Nephron (organoid): ENCODE measurements around the gene NDUFA1.
"Not testable (repeated sequence)": the region's sequence is repeated elsewhere in the genome, so short reads cannot be mapped to it uniquely, and the experiment has no call there.

Experiments
- H3K27ac Mint-ChIP-seq, 3 experiments: 2 replicates each; pipeline ENCODE4 v1.8.0; 2020; ENCODE audit warnings: mixed read lengths in 3 of 3, mild to moderate bottlenecking in 2 of 3, moderate library complexity in 1 of 3
- H3K27me3 Mint-ChIP-seq: 2 replicates; pipeline ENCODE4 v1.8.0; 2021; ENCODE audit warnings: low read depth, mild to moderate bottlenecking, moderate library complexity, mixed read lengths
- H3K36me3 Mint-ChIP-seq: 2 replicates; pipeline ENCODE4 v1.8.0; 2020; ENCODE audit warnings: low read depth, mixed read lengths
- H3K4me1 Mint-ChIP-seq: 2 replicates; pipeline ENCODE4 v1.8.0; 2020; ENCODE audit warnings: mixed read lengths
- H3K4me3 Mint-ChIP-seq, 3 experiments: 2 replicates each; pipeline ENCODE4 v1.8.0; 2020; ENCODE audit warnings: mild to moderate bottlenecking in 3 of 3, mixed read lengths in 3 of 3, moderate library complexity in 2 of 3
- H3K9me3 Mint-ChIP-seq: 2 replicates; pipeline ENCODE4 v1.8.0; 2020; ENCODE audit warnings: mixed read lengths
- TF ChIP-seq, protein P1 (sequence below), 3 experiments: fragments of 200-600 bp; sonication (generic); IDR thresholded peaks; one replicate each; pipeline ENCODE4 v1.5.0; 2021; ENCODE audit warnings: antibody characterized with exemption in 3 of 3; ENCODE audit not compliant: unreplicated experiment in 3 of 3

The NDUFA1 gene

DNA sequence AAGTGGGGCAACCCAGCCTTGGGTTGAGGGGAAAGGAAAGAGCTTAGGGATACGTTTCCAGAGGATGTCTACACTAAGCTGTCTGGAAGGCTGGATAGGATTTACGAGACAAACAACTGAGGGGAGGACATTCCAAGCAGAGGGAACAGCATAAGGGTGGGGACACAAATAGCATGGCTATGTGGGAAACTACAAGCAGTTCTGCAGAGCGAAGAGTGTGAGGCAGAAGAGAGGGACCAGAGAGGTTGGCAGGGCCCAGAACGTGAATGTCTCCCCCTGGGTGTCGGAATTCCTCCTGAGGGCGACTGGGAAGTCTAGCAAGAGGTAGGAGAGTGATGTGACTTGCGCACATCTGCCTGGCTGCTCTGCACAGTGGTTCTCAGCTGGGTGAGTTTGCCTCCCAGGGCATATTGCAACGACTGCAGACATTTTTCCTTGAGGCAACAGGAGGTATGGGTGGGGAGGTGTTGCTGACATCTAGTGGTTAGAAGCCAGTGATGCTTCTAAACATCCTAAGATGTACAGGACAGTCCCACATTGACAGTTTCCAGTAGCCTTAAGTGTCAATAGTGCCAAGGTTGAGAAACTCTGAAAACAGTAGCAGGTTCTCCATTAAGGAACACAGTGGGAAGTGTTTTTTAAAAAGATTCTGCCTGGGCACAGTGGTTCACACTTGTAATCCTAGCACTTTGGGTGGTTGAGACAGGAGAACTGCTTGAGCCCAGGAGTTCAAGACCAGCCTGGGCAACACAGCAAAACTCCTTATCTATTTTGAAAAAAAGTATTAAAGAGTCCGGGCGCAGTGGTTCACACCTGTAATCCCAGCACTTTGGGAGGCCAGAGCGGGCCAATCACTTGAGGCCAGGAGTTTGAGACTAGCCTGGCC lies 9.2 kb downstream of the NDUFA1 start:
- Mint-ChIP-seq H3K36me3 (peaks cover 8% of the 10 kb centered on the region), H3K4me3 (no peak overlapping the region), H3K9me3 (peaks cover 4% of the 10 kb centered on the region), H3K27me3 (no peaks in the 10 kb centered on the region), H3K27ac (no peak overlapping the region), H3K4me1 (no peaks in the 10 kb centered on the region)
- TF ChIP-seq, protein P1, sequence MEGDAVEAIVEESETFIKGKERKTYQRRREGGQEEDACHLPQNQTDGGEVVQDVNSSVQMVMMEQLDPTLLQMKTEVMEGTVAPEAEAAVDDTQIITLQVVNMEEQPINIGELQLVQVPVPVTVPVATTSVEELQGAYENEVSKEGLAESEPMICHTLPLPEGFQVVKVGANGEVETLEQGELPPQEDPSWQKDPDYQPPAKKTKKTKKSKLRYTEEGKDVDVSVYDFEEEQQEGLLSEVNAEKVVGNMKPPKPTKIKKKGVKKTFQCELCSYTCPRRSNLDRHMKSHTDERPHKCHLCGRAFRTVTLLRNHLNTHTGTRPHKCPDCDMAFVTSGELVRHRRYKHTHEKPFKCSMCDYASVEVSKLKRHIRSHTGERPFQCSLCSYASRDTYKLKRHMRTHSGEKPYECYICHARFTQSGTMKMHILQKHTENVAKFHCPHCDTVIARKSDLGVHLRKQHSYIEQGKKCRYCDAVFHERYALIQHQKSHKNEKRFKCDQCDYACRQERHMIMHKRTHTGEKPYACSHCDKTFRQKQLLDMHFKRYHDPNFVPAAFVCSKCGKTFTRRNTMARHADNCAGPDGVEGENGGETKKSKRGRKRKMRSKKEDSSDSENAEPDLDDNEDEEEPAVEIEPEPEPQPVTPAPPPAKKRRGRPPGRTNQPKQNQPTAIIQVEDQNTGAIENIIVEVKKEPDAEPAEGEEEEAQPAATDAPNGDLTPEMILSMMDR (IDR thresholded peaks at IDR 0.05; ENCODE audit: unreplicated experiment in 3 of 3) = peak; percentile 48 to 53 (median 50)

- TF ChIP-seq, protein P1 (IDR thresholded peaks at IDR 0.05; ENCODE audit: unreplicated experiment in 3 of 3) = no peak
- no peaks in the 10 kb centered on the region for H3K27me3 Mint-ChIP-seq
- H3K27ac Mint-ChIP-seq = no peak overlapping the region
- no peaks in the 10 kb centered on the region for H3K4me1 Mint-ChIP-seq
- peaks cover 4% of the 10 kb centered on the region for H3K9me3 Mint-ChIP-seq
- H3K36me3 Mint-ChIP-seq = no peaks in the 10 kb centered on the region
- H3K4me3 Mint-ChIP-seq = no peak overlapping the region
Measured at GRCh38 chrX:119885554-119886428, 14.2 kb downstream of the NDUFA1 start.

DNA sequence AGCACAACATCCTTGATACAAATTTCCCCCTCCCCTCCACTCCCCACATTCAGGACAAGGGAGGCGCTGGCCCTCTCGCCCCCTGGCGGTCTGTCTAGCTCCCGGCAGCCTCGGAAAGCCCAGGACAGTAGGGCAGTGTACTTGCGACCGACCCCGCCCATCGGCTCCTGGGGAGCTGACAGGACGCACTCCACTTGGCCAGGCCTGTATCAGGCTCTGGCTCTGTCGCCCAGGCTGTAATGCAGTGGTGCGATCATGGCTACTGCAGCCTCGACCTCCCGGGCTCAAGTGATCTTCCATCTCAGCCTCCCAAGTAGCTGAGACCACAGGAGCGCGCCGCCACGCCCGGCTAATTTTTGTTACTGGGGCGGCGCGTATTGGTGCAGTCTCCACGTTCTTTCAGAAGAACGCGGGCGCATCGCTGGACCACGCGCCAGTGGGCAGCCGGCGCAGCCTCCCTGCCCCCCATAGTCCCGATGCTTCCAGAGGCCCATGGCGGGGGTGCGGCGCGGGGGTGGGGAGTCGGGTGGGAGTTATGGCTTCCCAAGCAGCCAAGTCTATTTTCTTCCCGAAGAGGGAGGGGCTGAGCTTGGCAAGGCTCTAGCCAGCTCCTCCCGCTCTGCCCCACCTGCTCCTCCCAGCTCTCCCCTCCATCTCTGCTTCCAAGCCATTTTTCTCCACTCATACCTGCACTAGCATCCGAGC lies 16.2 kb downstream of the NDUFA1 start:
- no peaks in the 10 kb centered on the region for H3K36me3 Mint-ChIP-seq
- H3K4me1 Mint-ChIP-seq = no peaks in the 10 kb centered on the region
- H3K27ac Mint-ChIP-seq = no peak overlapping the region
- H3K4me3 Mint-ChIP-seq = peak overlapping the region; percentile 67 to 74 (median 71)
- peaks cover 4% of the 10 kb centered on the region for H3K9me3 Mint-ChIP-seq
- TF ChIP-seq, protein P1 (IDR thresholded peaks at IDR 0.05; ENCODE audit: unreplicated experiment in 3 of 3) = peak; percentile 33 to 53 (median 36)
- H3K27me3 Mint-ChIP-seq = no peaks in the 10 kb centered on the region

GRCh38 chrX:119890626-119891025 lies 19.0 kb downstream of the NDUFA1 start:
- H3K4me1 Mint-ChIP-seq, H3K9me3 Mint-ChIP-seq, H3K27ac Mint-ChIP-seq, H3K4me3 Mint-ChIP-seq, H3K27me3 Mint-ChIP-seq, H3K36me3 Mint-ChIP-seq: not testable (repeated sequence)

DNA sequence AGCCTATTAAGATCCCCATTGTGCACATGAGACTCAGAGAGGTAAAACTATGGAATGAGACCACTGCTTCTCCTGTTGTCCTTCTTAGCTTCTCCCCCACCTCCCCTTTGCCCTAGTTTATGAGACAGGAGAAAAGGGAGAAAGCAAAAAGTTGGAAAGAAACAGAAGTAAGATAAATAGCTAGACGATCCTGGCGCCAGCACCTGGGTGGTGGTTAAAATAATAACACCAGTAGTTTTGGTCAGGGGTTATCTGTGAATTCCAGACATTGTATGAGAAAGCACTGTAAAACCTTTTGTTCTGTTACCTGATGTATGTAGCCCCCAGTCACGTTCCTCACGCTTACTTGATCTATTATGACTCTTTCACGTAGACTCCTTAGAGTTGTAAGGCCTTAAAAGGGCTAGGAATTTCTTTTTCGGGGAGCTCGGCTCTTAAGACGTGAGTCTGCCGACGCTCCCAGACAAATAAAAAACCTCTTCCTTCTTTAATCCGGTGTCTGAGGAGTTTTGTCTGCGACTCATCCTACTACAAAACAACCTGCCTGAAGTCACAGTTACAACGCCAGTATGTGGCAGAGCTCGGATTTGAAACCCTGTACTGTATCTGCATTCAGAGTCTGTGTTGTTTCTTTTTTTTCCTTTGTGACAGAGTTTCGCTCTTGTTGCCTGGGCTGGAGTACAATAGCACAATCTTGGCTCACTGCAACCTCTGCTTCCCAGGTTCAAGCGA lies 20.5 kb downstream of the NDUFA1 start:
- peak overlapping the region in 1 of 3 experiments; percentile 49 for H3K27ac Mint-ChIP-seq
- H3K36me3 Mint-ChIP-seq, H3K4me1 Mint-ChIP-seq, H3K9me3 Mint-ChIP-seq, H3K27me3 Mint-ChIP-seq, H3K4me3 Mint-ChIP-seq: not testable (repeated sequence)

DNA sequence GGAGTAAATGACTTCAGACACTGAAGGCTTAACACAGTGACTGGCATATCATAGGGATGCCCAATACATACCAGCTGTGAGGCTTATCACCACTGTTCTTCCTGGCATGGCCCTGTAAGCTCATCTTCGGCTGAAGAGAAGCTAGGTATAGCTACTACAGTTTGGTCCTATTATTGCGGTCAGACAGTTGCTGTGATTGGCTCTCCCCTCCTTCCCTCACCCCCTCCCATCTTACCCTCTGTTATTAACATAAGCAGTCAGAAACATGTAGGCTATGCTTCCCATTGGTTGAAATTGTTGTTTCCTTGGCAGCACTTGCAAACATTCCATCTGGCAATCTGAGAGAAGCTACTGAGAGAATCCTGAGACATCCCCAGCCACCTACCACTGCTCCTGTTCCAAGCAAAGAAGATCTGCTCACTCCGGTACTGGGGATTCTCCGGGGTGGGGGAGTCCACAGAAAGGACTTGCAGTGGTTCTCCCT lies 24.3 kb downstream of the NDUFA1 start, which contains the start of gene AKAP14:
Gene AKAP14 (plus strand): TSS at position 51 of the 484 bp plus-strand sequence. CDS start 7,331 bp downstream, outside the sequence.
- TF ChIP-seq, protein P1 (IDR thresholded peaks at IDR 0.05; ENCODE audit: unreplicated experiment in 3 of 3) = no peak
- Mint-ChIP-seq H3K4me3 (no peak within 1 kb of the TSS), H3K9me3 (peaks cover 9% of the 10 kb centered on the region), H3K4me1 (no peaks in the 10 kb centered on the region), H3K36me3 (no peaks in the 10 kb centered on the region), H3K27me3 (no peaks in the 10 kb centered on the region), H3K27ac (no peak within 1 kb of the TSS)
